GM19395 (cell line): Measurements from ENCODE around the gene FRY.

Experiments used
- ATAC-seq: cut with Tn5 transposase; IDR thresholded peaks from one replicate; pipeline ENCODE4 v1.9.1; 2021; ENCODE audit warnings: mild to moderate bottlenecking, moderate library complexity; ENCODE audit not compliant: unreplicated experiment

FRY gene

DNA sequence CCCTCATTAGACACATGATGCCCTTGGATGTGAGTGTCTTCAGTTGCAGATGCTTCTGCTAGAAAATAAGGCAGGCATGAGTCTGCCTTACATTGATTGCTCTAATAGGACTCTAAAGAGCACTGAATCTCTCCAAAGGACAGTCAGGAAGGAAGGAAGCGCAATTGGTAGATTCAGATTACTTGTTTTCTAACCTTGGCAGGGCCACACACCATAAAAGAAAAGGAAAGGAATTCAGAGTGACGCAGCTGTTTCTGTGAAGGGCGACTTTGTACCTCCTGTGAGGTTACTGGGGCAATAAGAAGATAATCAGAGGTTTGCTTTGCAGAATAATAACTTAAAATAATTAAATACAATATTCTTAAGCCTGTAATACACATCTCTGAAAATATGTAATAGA lies 48.0 kb downstream of the FRY start:
- no peak for ATAC-seq

DNA sequence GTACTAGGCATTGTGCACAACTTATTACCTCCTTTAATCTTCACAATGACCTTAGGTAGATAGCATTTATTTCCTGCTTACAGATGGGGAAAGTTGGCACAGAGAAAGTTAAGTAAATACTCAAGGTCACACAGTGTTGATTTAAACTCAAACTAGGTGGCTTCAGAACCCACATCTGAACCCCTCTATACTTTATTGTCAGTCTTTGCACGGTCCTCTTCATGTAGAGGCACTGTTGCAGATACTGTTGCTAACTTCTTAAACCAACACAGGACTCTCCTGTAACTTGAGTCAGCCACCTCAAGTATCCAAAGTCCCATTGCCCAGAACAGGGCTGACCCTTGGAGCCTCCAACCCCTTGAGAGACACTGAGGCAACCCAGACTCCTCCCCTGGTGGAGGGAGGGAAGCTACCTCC lies 48.8 kb downstream of the FRY start:
- ATAC-seq = no peak

DNA sequence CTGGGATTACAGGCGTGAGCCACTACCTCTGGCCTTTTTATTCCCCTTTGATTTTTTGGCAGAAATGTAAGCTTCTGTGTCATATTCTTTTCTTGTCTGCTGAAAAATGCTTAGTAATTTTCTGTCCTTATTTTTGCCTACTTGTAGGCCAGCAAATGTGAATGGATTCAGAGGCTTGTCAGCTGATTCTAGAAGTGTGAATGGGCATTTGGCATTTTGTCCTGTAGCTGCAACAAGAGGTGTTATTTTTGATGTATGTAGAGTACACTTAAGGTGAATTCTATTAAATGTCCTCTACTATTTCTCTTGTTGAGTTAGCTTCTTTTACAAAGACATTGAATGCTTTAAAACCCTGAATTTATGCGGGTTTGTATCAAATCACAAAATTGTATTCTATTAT lies 50.0 kb downstream of the FRY start:
- no peak for ATAC-seq

DNA sequence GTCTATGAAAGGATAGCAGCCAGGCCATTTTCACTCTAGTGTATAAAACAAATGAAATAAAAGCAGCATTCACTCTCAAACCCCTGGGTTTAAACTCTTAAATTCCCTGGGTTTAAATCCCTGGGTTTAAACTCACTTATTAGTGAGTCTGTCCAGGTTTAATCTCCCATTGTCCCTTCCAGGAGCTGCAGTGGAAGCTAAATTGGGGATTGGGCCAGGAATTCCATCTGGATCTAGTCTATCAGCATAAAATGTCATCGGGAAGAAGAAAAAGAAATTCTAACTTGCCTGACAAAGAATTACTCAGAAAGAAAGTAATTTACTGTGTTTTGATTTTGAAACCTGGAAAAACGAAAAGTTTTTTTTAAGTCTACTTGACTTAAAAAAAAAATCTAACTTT lies 54.8 kb downstream of the FRY start:
- no peak for ATAC-seq

DNA sequence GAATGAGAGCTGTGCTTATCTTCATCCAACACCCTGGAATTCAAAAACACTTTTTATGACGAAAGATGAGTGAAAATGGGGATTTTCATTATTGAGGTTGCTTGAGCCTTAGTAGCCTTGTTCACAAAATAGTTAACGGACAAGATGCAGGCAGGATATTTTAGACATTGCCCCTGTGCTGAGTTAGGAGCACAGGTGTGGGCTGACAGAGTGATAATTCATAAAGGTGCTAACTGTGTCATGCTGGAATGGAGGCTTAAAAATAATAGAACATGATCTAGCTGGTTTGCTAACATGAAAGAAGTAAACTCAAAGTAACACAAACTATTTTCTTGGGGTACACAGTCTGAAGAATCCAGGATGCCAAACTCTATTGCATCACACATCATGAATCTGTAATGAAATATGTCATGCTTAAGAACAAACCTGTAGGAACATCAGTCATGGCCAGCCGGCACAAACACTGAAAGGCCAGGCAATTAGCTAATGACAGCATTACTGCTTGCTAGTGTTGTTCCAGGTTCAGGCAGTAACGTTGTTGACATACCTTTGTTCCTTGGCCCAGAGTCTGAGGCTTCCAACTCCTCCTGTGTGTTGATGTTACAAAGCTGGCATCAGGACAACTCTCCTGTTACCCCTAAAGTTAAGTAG lies 55.3 kb downstream of the FRY start:
- no peak for ATAC-seq

GRCh38 chr13:32087955-32088747 lies 56.6 kb downstream of the FRY start:
- ATAC-seq = no peak

DNA sequence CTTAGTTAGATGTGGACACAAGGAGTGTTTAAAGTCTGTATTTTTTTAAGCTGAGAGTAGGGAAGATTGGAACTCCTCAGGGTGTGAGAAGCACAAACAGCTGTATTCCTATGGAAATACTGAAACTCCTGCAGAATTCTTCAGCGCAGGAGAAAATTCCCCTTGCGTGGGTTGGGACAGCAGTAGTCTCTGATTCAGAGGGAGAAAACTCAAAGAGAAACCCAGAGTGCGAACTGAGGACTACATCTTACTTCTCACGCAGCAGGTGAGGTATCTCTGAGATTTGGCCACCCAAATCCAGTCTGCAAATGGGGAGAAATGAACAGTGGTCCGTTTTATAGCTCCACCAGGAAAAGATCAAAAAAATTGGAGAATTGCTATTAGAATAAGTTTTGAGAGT lies 60.9 kb downstream of the FRY start:
- no peak for ATAC-seq

DNA sequence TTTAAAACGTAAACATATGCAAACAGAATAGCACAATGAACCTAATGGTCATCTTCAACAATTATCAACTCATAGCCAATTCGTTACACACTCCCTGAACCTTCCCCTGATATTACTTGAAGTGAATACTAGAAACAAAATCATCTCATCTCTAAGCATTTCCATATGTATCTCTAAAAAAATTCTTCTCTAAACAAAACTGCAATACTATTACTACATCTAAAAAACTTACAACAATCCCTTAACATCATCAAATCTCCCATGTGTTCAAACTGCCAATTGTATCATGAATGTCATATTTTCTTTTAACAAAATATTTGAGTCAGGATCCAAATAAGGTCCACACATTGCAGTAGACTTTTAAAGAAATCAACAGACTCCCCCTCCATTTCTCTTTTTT lies 61.4 kb downstream of the FRY start:
- no peak for ATAC-seq

DNA sequence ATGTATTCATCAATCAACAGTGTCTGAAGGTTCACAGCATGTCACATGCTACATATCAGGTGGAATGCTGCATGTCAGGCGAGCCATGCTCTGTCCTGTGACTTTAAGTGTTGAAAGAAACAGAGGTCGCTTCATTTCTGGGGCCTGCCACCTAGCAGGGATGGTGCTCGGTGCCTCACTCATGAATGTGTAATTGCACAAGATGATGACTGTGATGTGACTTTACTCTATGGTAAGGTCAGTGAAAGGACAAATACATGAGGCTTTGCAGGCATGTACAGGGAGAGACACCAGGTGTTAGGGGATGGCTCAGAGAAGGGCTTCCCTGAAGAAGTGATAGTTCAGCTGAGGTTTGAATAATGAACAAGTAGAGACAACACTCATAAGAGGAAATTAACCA lies 66.7 kb downstream of the FRY start:
- no peak for ATAC-seq

DNA sequence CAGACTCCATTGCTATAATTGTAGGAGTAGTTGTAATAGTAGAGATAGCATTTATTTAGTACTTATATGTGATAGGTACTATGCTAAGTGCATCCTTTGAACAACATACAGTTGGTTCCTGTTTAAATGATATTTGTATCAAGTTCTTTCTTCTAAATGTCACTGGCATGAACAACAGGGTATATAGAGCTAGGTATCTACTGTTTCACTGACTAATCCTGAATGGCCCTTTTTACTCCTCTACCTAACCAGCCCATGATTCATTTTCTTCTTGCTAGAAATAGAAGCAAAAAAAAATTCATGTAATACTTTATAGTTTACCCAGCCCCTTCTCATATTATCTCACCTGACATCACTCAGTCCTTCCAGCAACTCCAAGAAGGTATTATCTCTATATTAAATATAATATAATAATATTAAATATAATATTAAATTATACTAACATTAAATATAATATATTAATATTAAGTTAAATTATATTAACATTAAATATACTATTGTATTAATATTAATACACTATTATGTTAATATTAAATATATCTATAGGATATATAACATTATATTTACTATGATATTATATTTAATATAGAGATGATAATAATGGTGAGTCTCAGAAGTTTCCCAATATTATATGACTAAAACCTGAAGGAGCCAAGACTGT lies 74.2 kb downstream of the FRY start:
- ATAC-seq = no peak

DNA sequence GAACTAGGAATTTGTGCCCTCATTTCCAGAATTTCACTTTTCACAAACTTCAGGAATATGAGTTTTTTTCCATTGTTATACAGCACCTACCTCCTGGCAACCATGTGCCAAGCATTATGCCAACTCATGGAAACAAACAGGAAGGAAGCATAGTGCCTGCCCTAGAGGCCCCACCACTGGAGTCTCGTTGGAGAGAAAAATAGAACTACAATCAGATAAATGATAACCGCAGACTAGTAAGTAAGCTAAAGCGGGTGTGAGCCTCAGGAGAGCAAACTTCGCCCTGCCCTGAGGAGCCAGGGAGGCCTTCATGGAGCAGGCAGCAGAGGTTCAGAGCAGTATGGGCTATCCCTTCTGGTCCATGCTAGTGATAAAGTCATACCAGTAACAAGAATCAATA lies 75.9 kb downstream of the FRY start:
- no peak for ATAC-seq

DNA sequence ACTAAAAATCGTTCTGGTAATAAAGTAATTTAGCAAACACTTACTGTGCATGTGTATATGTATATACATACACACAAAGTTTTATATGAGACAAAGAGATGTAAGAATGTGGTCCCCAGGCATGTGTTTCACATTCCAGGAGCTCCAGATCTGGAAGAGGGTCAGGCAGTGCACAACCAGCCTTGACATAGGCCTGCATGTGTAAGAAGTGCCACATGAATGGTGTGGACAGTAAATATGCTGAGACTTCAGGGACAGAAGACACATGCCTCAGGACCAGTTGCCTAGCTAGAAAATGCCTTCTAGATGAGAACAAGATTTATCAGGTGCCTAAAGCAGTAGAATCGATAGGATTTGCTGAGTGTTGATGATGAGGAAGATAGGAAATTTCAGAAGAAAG lies 76.4 kb downstream of the FRY start:
- no peak for ATAC-seq

DNA sequence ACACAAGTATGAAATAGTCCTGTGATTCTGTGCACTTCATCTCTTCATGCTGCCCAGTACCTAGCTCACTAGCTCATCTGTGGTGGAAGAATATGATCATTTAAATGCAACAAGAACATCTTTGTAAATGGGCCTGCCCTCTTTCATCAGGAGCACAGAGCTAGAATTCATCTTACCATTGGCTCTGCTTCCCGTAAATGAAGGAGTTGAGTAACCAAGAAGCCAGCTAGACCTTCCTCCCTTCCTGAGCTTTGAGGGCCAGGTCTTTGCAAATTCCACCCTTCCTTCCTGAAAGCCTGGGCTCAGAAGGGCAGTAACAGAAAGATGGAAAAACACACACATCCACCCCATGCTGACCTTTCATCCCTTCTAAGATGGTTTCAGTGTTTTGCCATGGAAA lies 82.0 kb downstream of the FRY start:
- ATAC-seq = no peak

DNA sequence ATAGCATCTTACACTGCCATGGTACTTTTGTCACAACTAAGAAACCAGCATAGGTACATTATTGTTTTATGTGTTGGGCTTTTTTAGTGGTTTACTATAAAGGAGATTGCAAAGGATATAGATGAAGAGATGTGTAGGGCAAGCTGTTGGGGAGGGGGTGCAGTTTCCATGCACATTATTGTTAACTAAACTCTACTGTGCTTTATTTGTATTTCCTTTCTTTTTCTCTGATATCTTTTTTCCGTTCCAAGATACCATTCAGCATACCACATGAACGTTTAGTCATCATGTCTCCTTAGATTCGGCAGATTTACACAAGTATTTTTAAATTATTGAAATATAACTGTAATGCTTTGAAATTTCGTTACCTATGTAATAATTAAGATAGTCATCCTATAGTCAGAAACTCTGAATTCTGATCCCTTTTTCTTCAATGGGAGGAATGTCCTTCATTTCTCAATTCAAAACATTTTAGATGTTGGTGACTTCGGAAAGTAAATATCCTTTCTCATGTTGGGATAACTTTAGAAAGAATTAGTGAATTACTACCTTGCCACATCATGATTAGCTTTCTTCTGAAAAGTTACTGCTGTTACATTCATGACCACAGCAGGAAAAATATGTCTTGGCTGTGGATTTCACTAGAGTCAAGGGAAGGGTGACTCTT lies 82.8 kb downstream of the FRY start:
- no peak for ATAC-seq

DNA sequence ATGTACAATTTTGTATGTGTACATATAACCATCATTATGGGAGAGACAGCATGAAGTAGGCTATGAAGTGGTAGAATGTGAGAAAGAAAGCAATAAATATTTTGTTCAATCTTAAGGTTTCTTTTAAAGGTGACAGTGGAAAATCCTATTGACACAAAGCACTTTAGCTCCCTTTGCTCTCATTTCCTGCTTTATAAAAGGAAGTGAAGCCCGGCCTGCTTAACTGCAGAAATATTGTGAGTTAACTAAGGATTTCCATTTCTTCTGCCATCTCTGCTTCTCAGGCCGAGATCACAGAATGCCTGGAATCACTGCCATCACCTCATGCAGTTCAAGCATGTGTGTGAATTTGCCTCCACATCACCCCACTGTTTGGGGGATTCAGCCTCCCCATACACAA lies 83.5 kb downstream of the FRY start:
- no peak for ATAC-seq

GRCh38 chr13:32116210-32116609 lies 84.6 kb downstream of the FRY start:
- ATAC-seq = peak; percentile 60

- ATAC-seq = no peak
Measured at GRCh38 chr13:32117001-32117400, 85.4 kb downstream of the FRY start.

GRCh38 chr13:32117701-32118100 lies 86.1 kb downstream of the FRY start:
- no peak for ATAC-seq

- ATAC-seq = no peak
Measured at GRCh38 chr13:32121316-32121715, 89.7 kb downstream of the FRY start.

DNA sequence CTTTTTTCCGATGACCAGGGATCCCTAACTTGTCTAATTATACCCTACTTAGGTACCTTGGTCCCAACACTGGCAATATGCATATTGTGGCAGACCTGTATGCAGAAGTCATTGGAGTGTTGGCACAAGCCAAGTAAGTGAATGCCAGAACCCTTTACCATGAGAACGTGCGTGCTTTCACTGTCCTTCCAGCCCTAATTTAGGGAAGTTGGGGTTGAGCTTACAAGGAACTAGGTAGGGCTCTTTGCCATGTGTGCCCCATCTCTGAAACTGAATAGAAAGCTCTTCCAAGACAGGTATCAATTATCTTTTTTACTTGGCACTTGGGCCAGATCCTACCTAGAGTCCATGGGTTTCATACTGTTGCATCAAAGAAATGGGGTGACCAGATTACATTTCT lies 93.2 kb downstream of the FRY start:
- no peak for ATAC-seq

GRCh38 chr13:32125221-32125689 lies 93.7 kb downstream of the FRY start:
- ATAC-seq = no peak

DNA sequence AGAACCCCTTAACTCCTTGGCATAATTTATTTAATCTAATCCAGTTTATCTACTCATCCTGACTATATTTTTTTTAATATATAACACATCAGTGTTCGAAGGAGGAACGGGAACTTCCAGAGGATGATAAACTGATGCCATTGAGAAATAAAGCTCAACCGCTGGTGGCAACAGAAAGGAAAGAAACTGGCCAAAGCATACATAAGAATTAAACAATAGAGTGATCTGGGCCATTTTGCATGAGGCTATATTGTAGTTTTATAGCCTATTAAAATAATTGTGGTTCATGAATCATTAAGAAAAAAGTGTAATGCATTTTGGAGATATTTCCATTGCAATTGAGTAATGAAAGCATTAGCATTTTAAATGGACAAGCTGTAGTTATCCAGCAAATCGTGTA lies 94.2 kb downstream of the FRY start:
- ATAC-seq = no peak
